Dendritic cell treated with granulocyte-macrophage colony-stimulating factor and Interleukin-4, amounts not matched to agents 40 ng/mL and 50 ng/mL, for 4 days (primary cell): ENCODE results near the gene PEBP1.
"Not testable (repeated sequence)": the region's sequence is repeated elsewhere in the genome, so short reads cannot be mapped to it uniquely, and the experiment has no call there.

Experiments used
- H3K27ac Mint-ChIP-seq: one replicate; pipeline ENCODE4 v1.8.0; 2022; ENCODE audit warnings: mild to moderate bottlenecking, mixed read lengths
- H3K27me3 Mint-ChIP-seq: one replicate; pipeline ENCODE4 v1.8.0; 2022; ENCODE audit warnings: mild to moderate bottlenecking, mixed read lengths
- H3K36me3 Mint-ChIP-seq: one replicate; pipeline ENCODE4 v1.8.0; 2022; ENCODE audit warnings: low read depth, mixed read lengths
- H3K4me1 Mint-ChIP-seq: one replicate; pipeline ENCODE4 v1.8.0; 2022; ENCODE audit warnings: low read depth, mixed read lengths
- H3K4me3 Mint-ChIP-seq: one replicate; pipeline ENCODE4 v1.8.0; 2022; ENCODE audit warnings: mild to moderate bottlenecking, moderate library complexity, mixed read lengths
- H3K9me3 Mint-ChIP-seq: one replicate; pipeline ENCODE4 v1.8.0; 2022; ENCODE audit warnings: mixed read lengths
- intact Hi-C: fragments of 100-400 bp; cut with micrococcal nuclease; formaldehyde crosslinking; loops from one replicate; pipeline ENCODE4 v1.15.0; 2022

Gene PEBP1

DNA sequence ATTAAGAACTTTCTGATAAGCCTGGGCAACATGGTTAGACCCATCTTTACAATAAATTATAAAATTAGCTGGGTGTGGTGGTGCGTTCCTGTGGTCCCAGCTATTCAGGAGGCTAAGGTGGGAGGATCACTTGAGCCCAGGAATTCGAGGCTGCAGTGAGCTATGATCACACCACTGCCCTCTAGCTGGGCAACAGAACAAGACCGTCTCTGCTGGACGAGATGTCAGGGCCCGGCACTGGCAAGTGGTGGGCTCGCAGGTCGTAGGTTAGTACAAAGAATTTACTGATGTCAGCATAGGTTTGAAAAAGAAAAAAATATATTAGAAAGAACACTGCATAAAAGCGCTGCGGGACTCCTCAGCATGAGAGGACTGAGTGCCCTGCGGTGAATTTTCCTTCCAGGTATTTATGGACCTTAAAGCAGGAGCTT lies 16.5 kb upstream of the PEBP1 start:
- Mint-ChIP-seq H3K27me3 (no peaks in the 10 kb centered on the region), H3K4me3 (no peak overlapping the region), H3K36me3 (no peaks in the 10 kb centered on the region), H3K27ac (no peak overlapping the region), H3K4me1 (peaks cover 7% of the 10 kb centered on the region), H3K9me3 (no peaks in the 10 kb centered on the region)
- intact Hi-C loops: no loop called here

DNA sequence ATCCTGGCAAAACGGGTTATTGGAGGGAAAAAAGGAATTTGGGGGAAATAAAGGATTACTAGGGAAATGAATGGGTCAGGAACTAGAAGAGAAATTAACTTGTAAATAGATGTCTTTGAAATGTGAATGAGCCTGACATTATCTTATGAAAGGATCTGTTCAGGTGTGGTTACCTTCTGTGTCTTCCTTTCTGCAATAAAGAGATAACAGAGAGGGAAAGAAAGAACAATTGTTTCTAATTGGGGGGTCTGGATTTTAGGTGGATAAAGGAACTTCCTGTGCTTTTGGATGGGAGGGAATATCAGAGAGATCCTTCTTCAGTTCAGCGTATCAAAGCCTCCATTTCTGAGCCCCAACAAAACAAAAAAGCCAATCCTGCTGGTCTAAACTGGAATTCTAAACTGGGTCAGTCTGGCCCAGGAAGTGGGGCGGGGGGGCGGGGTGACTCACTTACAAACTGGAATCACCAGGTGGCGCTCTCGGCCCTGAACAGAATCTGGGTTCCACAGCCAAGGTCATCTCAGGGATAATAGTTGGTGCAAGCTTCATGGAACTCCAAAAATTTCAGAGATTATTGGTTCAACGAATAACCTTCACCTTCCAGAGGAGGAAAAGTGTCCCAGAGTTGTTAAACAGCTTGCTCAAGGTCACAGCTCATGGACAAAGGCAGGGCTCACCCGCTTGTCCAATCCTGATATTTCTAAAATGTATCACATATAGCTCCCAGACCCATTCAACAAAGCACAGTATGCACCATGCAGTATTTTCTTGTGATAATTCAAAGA lies 15.2 kb upstream of the PEBP1 start:
- peak overlapping the region; percentile 41 for H3K27ac Mint-ChIP-seq
- no peak overlapping the region for H3K4me3 Mint-ChIP-seq
- H3K4me1 Mint-ChIP-seq: peaks cover 7% of the 10 kb centered on the region
- no peaks in the 10 kb centered on the region for H3K9me3 Mint-ChIP-seq
- H3K27me3 Mint-ChIP-seq: no peaks in the 10 kb centered on the region
- no peaks in the 10 kb centered on the region for H3K36me3 Mint-ChIP-seq
- intact Hi-C loops: loop anchor here (2.0 kb wide), 1 partner anchor 256 kb away; the partner anchor contains the start of gene SUDS3

DNA sequence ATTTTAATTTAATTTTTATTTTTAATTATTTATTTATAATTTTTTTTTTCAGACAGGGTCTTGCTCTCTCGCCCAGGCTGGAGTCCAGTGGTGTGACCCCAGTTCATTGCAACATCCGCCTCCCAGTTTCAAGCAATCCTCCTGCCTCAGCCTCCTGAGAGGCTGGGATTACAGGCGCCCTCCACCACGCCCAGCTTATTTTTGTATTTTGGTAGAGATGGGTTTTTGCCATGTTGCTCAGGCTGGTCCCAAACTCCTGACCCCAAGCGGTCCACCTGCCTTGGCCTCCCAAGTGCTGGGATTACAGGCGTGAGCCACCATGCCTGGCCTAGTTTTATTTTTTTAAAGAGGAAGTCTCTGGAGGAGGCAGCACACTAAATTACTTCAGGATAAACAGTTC lies 13.7 kb upstream of the PEBP1 start:
- H3K9me3 Mint-ChIP-seq: no peaks in the 10 kb centered on the region
- no peaks in the 10 kb centered on the region for H3K36me3 Mint-ChIP-seq
- intact Hi-C loops: no loop called here
- no peak overlapping the region for H3K4me3 Mint-ChIP-seq
- H3K27ac Mint-ChIP-seq: no peak overlapping the region
- H3K4me1 Mint-ChIP-seq: peaks cover 7% of the 10 kb centered on the region
- no peaks in the 10 kb centered on the region for H3K27me3 Mint-ChIP-seq

DNA sequence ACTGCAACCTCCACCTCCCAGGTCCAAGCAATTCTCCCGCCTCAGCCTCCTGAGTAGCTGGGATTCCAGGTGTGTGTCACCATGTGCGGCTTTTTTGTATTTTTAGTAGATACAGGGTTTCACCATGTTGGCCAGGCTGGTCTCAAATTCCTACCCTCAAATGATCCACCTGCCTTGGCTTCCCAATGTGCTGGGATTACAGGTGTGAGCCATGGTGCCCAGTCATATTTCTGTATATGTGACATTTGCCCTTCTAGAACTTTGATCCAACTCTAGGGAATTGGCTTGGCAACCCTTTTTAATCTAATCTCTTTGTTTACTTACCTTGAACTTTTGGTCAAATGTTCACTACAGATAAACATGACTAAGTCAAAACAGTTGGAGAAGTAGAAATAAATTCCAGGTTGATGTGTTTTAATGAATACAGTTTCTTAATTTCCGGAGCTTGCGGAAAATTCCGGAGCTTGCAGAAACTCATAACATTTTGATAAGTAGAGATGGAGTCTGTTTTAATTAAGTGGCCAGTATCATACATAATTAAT lies 11.5 kb upstream of the PEBP1 start:
- Mint-ChIP-seq H3K4me3 (no peak overlapping the region), H3K9me3 (no peaks in the 10 kb centered on the region), H3K4me1 (peaks cover 7% of the 10 kb centered on the region), H3K27me3 (no peaks in the 10 kb centered on the region), H3K36me3 (no peaks in the 10 kb centered on the region), H3K27ac (no peak overlapping the region)
- intact Hi-C loops: no loop called here

DNA sequence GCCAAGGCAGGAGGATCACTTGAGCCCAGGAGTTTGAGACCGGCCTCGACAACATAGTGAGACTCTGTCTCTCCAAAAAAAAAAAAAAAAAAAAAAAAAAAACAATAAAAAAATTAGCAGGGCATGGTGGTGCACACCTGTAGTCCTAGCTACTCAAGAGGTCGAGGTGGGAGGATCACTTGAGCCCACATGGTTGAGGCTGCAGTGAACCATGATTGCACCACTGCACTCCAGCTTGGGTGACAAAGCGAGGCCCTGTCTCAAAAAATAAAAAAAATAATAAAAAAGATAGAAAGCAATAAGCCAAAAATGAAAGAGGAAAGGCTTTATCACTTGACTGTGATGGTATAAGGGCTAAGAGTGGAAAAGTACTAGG lies 10.2 kb upstream of the PEBP1 start:
- Mint-ChIP-seq H3K9me3 (no peaks in the 10 kb centered on the region), H3K36me3 (no peaks in the 10 kb centered on the region), H3K4me1 (peaks cover 2% of the 10 kb centered on the region), H3K27me3 (no peaks in the 10 kb centered on the region), H3K27ac (no peak overlapping the region), H3K4me3 (no peak overlapping the region)
- intact Hi-C loops: no loop called here

DNA sequence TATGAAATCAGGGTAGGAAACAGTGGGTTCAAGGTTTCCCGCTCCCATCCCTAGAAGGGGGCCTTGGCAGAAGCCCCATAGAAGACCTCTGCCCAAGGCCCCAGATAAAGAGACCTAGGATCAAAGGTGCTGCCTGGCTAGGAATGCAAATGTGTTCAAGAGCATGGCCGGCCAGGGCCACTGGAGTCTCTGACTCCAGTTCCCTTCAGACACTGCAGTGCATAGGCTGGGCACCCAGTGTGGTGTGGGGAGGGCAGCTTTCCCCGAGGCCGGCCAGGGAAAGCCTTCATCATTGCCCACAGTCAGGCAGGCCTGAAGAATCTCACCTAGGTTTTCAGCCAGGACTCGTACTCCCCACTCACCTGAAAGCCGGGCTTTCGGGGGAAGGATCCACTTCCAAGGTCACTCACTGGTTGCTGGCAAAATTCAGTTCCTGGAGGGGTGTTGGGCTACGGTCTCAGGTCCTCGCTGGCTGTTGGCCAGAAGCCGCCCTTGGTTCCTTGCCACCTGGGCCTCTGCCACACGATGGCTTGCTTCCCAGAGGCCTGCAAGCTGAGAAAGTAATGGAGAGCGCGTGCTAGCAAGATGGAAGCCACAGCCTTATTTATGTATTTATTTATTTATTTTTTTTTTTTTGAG lies 9.7 kb upstream of the PEBP1 start:
- H3K27me3 Mint-ChIP-seq: no peaks in the 10 kb centered on the region
- intact Hi-C loops: no loop called here
- no peaks in the 10 kb centered on the region for H3K4me1 Mint-ChIP-seq
- H3K4me3 Mint-ChIP-seq: no peak overlapping the region
- H3K9me3 Mint-ChIP-seq: no peaks in the 10 kb centered on the region
- H3K27ac Mint-ChIP-seq: no peak overlapping the region
- no peaks in the 10 kb centered on the region for H3K36me3 Mint-ChIP-seq

DNA sequence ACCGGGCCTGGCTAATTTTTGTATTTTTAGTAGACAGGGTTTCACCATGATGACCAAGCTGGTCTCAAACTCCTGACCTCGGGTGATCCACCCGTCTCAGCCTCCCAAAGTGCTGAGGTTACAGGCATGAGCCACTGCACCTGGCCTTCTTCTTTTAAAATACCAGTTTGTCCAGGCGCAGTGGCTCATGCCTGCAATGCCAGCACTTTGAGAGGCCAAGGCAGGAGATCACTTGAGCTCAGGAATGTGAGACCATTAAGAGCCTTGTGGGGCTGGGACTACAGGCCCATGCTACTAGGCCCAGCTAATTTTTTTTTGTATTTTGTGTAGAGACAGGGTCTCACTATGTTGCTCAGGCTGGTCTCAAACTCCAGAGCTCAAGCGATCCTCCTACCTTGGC lies 8.1 kb upstream of the PEBP1 start:
- Mint-ChIP-seq H3K4me3 (no peak overlapping the region), H3K36me3 (no peaks in the 10 kb centered on the region), H3K27me3 (no peaks in the 10 kb centered on the region), H3K27ac (no peak overlapping the region), H3K4me1 (no peaks in the 10 kb centered on the region), H3K9me3 (no peaks in the 10 kb centered on the region)
- intact Hi-C loops: no loop called here

DNA sequence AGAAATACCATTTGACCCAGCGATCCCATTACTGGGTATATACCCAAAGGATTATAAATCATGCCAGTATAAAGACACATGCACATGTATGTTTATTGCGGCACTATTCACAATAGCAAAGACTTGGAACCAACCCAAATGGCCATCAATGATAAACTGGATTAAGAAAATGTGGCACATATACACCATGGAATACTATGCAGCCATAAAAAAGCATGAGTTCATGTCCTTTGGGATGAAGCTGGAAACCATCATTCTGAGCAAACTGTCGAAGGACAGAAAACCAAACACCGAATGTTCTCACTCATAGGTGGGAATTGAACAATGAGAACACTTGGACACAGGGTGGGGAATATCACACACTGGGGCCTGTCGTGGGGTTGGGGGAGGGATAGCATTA lies 6.5 kb upstream of the PEBP1 start:
- H3K4me3 Mint-ChIP-seq, H3K9me3 Mint-ChIP-seq, H3K4me1 Mint-ChIP-seq, H3K27ac Mint-ChIP-seq, H3K27me3 Mint-ChIP-seq, H3K36me3 Mint-ChIP-seq, intact Hi-C loops: not testable (repeated sequence)

DNA sequence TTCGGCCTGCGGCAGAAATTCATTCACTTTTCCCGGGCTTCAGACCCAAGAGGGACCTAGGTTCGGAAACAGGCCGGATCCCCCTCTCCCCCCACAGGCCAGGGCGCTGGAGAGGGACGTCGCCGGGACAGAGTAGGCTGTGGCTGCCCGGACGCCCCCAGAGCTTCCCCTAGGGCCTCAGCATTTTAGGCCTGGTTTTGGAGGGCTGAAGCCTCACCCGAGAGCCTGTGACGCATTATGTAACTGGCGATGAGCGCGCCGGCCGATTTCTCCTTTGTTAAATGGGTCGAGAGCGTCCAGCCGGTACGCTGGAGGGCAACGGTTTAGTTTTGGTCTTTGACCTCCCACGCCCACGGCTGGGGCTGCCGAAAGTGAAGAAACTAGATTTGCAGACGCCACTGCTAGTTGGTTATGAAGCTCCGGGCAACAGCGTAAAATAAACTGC lies 657 bp downstream of the PEBP1 start:
- H3K9me3 Mint-ChIP-seq: no peaks in the 10 kb centered on the region
- H3K27ac Mint-ChIP-seq: peak overlapping the region; percentile 83
- peaks cover 21% of the 10 kb centered on the region for H3K4me1 Mint-ChIP-seq
- H3K36me3 Mint-ChIP-seq: peaks cover 53% of the 10 kb centered on the region
- no peaks in the 10 kb centered on the region for H3K27me3 Mint-ChIP-seq
- H3K4me3 Mint-ChIP-seq: peak overlapping the region; percentile 88
- intact Hi-C loops: loop anchor here (2.0 to 5.0 kb wide), 2 partner anchors 76 to 119 kb away; partner anchors contain the start of genes RFC5 and WSB2

DNA sequence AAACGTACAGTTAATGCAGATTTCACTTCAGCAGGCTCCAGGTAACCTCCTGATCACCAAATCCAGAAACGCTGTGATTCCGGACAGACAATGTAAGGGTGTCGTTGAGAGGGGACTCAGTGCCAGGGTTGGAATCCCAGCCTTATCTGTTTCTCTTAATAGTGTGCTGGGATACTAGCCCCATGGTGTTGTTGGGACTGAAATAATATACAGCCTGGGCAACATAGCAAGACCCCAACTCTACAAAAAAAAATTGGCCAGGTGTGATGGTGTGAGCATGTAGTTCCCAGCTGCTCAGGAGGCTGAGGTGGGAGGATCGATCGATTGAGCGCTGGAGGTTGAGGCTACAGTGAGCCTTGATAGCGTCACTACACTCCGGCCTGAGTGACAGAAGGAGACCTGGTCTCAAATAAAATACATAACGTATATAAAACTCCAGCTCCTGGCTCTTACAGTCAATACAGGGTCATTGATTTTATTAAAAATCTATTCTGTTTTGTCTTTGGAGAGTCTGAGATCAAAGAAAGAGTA lies 1.3 kb downstream of the PEBP1 start:
- Mint-ChIP-seq H3K27ac (peak overlapping the region; percentile 83), H3K4me3 (peak overlapping the region; percentile 88), H3K27me3 (no peaks in the 10 kb centered on the region), H3K9me3 (no peaks in the 10 kb centered on the region), H3K4me1 (peaks cover 21% of the 10 kb centered on the region), H3K36me3 (peaks cover 59% of the 10 kb centered on the region)
- intact Hi-C loops: loop anchor here (2.0 to 5.0 kb wide), 2 partner anchors 76 to 120 kb away; partner anchors contain the start of genes RFC5 and WSB2

DNA sequence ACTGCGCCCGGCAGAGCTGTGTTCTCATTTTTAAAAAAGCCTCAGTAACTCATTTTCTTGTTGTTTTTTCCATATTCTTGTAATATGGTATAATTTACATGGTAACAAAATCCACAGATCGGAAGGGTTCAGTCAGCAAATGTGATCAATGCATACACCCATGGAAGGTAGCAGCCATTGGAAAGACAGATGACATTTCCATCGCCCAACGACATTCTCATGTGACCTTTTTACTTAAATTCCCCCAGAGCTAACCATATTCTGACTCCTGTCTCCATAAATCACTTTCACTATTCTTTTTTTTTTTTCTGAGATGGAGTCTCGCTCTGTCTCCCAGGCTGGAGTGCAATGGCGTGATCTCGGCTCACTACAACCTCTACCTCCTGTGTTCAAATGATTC lies 4.9 kb downstream of the PEBP1 start:
- Mint-ChIP-seq H3K36me3 (peaks cover 91% of the 10 kb centered on the region), H3K4me1 (peaks cover 22% of the 10 kb centered on the region), H3K27me3 (no peaks in the 10 kb centered on the region), H3K4me3 (no peak overlapping the region), H3K9me3 (no peaks in the 10 kb centered on the region), H3K27ac (no peak overlapping the region)
- intact Hi-C loops: no loop called here

DNA sequence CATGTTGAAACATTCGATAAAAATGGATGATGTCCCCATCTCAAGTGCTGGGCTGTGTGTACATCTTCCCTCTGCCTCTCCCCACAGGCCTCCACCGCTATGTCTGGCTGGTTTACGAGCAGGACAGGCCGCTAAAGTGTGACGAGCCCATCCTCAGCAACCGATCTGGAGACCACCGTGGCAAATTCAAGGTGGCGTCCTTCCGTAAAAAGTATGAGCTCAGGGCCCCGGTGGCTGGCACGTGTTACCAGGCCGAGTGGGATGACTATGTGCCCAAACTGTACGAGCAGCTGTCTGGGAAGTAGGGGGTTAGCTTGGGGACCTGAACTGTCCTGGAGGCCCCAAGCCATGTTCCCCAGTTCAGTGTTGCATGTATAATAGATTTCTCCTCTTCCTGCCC lies 8.6 kb downstream of the PEBP1 start:
- Mint-ChIP-seq H3K27me3 (no peaks in the 10 kb centered on the region), H3K4me1 (peaks cover 6% of the 10 kb centered on the region), H3K9me3 (no peaks in the 10 kb centered on the region), H3K36me3 (peaks cover 92% of the 10 kb centered on the region), H3K27ac (no peak overlapping the region), H3K4me3 (no peak overlapping the region)
- intact Hi-C loops: no loop called here

DNA sequence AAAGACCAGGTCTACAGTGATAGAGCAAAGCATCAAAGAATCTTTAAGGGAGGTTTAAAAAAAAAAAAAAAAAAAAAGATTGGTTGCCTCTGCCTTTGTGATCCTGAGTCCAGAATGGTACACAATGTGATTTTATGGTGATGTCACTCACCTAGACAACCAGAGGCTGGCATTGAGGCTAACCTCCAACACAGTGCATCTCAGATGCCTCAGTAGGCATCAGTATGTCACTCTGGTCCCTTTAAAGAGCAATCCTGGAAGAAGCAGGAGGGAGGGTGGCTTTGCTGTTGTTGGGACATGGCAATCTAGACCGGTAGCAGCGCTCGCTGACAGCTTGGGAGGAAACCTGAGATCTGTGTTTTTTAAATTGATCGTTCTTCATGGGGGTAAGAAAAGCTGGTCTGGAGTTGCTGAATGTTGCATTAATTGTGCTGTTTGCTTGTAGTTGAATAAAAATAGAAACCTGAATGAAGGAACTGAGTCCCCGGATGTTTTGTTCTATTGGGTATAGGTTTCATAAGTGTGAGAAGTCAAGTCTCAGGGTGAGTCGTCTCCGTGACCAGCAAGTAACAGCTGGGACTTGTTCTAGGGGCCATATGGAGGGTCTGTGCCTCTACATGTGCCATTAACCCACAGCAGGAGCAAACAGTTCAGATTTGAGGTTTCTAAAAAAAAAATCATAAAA lies 9.3 kb downstream of the PEBP1 start:
- no peaks in the 10 kb centered on the region for H3K27me3 Mint-ChIP-seq
- H3K9me3 Mint-ChIP-seq: no peaks in the 10 kb centered on the region
- peaks cover 92% of the 10 kb centered on the region for H3K36me3 Mint-ChIP-seq
- no peak overlapping the region for H3K4me3 Mint-ChIP-seq
- intact Hi-C loops: no loop called here
- H3K27ac Mint-ChIP-seq: peak overlapping the region; percentile 15
- H3K4me1 Mint-ChIP-seq: peaks cover 6% of the 10 kb centered on the region

DNA sequence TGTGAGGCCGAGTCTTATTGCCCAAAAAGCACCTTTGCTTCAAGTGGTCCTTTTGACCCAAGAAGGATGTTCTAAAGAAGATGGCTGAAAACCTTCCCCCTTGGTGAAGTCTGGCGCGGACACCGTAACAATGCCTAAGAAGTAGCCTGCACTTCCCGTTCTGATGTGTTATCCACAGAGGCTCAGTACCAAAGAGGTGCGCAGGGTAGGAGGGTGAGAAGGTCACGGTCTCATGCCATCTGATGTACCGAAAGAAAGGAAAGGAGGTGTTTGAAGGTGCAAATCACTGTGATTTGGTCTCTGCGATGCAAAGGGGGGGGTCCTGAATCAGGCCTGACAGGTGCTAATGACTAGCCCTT lies 9.9 kb downstream of the PEBP1 start:
- H3K27ac Mint-ChIP-seq: peak overlapping the region; percentile 15

More for the DNA sequence above, 9.9 kb downstream of the PEBP1 start:
- peaks cover 6% of the 10 kb centered on the region for H3K4me1 Mint-ChIP-seq
- no peak overlapping the region for H3K4me3 Mint-ChIP-seq
- peaks cover 92% of the 10 kb centered on the region for H3K36me3 Mint-ChIP-seq
- no peaks in the 10 kb centered on the region for H3K9me3 Mint-ChIP-seq
- intact Hi-C loops: no loop called here
- H3K27me3 Mint-ChIP-seq: no peaks in the 10 kb centered on the region
